ENCODE measurements around the gene SLFNL1. TPM values are rescaled to one million over a fixed set of nuclear protein-coding genes. Genes with fewer than 3 reads are reported as not detected.

SLFNL1 gene
- total and polyA plus RNA-seq, 3 experiments from 2014 or later, result 0.09 to 0.44 TPM; not detected in 1

Other genes starting within 250 kb of the SLFNL1 start
- under 1 TPM; 0.09 to 0.16 TPM for gene KCNQ4, start 237.9 kb downstream of the SLFNL1 start, total RNA-seq
- gene KCNQ4, start 237.9 kb downstream of the SLFNL1 start, polyA plus RNA-seq, result not detected
- gene CITED4, start 159.4 kb downstream of the SLFNL1 start, total RNA-seq, result 1 to 10 TPM; 1.3 to 1.7 TPM
- gene CITED4, start 159.4 kb downstream of the SLFNL1 start, polyA plus RNA-seq, result 16.4 TPM
- gene CTPS1, start 42.0 kb downstream of the SLFNL1 start, total RNA-seq, result 100 to 1,000 TPM; 151 to 156 TPM
- 15.5 TPM for gene CTPS1, start 42.0 kb downstream of the SLFNL1 start, polyA plus RNA-seq
- gene SCMH1, start 220.6 kb upstream of the SLFNL1 start, total RNA-seq, result 10 to 100 TPM; 23.3 to 23.7 TPM
- gene SCMH1, start 220.6 kb upstream of the SLFNL1 start, polyA plus RNA-seq, result 8.4 TPM